Activated T-helper 17 cell treated with anti-CD3 and anti-CD28 coated beads, Interleukin-2, amount 50 U/mL, for 72 hours (primary cell): Measurements from ENCODE around the gene F7. TPM values are rescaled to one million over a fixed set of nuclear protein-coding genes. Genes with fewer than 3 reads are reported as not detected.

ENCODE experiments used
- ATAC-seq: fragments of 150-1000 bp; cut with Tn5 transposase; replicated peaks from 2 replicates; pipeline ENCODE4 v1.10.0; 2021; ENCODE audit warnings: mild to moderate bottlenecking, moderate library complexity
- H3K27ac Mint-ChIP-seq: one replicate; pipeline ENCODE4 v1.8.0; 2022; ENCODE audit warnings: mixed read lengths
- H3K27me3 Mint-ChIP-seq: one replicate; pipeline ENCODE4 v1.8.0; 2022; ENCODE audit warnings: mixed read lengths
- H3K36me3 Mint-ChIP-seq: one replicate; pipeline ENCODE4 v1.8.0; 2022; ENCODE audit warnings: low read depth, mild to moderate bottlenecking, mixed read lengths
- H3K4me1 Mint-ChIP-seq: one replicate; pipeline ENCODE4 v1.8.0; 2022; ENCODE audit warnings: mixed read lengths
- H3K4me3 Mint-ChIP-seq: one replicate; pipeline ENCODE4 v1.8.0; 2022; ENCODE audit warnings: mild to moderate bottlenecking, mixed read lengths
- H3K9me3 Mint-ChIP-seq: one replicate; pipeline ENCODE4 v1.8.0; 2022; ENCODE audit warnings: mixed read lengths
- total RNA-seq, 2 donors: library from RNA; stranded (reverse); gene quantifications; one replicate each; pipeline ENCODE4 v1.2.3, GENCODE V29; 2022

The F7 gene
- total RNA-seq, 2 donors from 2014 or later = 0.40 TPM; not detected in 1

GRCh38 chr13:113112893-113113845 is 7.6 kb downstream of the F7 start:
- Mint-ChIP-seq H3K4me1 (no peaks in the 10 kb centered on the region), H3K36me3 (no peaks in the 10 kb centered on the region), H3K27ac (no peak overlapping the region), H3K27me3 (no peaks in the 10 kb centered on the region), H3K9me3 (no peaks in the 10 kb centered on the region), H3K4me3 (no peak overlapping the region)
- ATAC-seq = peak; percentile 20

- H3K36me3 Mint-ChIP-seq = no peaks in the 10 kb centered on the region
- H3K27ac Mint-ChIP-seq = no peak overlapping the region
- H3K27me3 Mint-ChIP-seq = no peaks in the 10 kb centered on the region
- H3K4me3 Mint-ChIP-seq = no peak overlapping the region
- H3K4me1 Mint-ChIP-seq = no peaks in the 10 kb centered on the region
- ATAC-seq = no peak
- H3K9me3 Mint-ChIP-seq = no peaks in the 10 kb centered on the region
These were observed 8.3 kb downstream of the F7 start for GRCh38 chr13:113113846-113114271.

DNA sequence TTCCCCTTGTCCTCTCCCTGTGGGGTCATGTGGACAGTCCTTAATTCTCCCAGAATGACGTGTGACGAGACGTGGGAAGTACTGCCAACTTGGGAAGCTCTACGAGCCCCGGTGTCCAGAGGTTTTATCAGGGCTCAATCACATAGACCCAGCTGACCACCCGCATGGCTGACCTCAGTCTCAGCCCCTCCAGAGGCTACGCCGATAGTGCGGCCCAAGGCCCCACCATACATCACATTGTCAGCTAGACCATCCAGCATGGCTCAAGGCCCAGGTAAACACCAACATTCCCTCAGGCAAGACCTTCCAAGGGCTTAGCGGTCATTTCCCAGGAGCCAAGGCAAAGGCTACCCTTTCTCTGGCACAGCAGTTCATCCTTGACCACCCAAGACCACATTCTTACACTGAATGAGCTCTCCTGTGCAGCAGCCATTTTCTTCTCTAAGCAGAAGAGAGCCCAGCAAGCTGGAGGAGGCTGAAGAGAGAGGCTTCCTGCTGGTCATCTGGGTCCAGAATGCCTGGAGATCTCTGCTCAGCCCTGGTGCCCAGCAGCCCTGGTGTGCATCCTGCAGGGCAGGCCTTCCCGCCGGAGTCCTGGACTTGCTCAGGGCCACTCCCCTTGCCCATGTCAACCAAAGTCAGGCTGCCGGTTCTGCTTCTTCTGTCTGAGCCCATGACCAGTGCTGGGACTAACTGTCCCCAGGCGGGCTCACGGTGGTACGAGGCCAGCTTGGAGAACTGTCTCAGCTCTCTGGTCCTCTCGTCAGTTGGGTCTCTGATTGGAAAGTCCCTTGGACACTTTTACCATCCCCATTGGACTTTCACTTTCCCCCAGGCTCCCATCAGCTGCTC is 9.1 kb downstream of the F7 start:
- Mint-ChIP-seq H3K9me3 (no peaks in the 10 kb centered on the region), H3K27me3 (peaks cover 3% of the 10 kb centered on the region), H3K27ac (no peak overlapping the region), H3K36me3 (no peaks in the 10 kb centered on the region), H3K4me3 (no peak overlapping the region), H3K4me1 (no peaks in the 10 kb centered on the region)
- no peak for ATAC-seq

DNA sequence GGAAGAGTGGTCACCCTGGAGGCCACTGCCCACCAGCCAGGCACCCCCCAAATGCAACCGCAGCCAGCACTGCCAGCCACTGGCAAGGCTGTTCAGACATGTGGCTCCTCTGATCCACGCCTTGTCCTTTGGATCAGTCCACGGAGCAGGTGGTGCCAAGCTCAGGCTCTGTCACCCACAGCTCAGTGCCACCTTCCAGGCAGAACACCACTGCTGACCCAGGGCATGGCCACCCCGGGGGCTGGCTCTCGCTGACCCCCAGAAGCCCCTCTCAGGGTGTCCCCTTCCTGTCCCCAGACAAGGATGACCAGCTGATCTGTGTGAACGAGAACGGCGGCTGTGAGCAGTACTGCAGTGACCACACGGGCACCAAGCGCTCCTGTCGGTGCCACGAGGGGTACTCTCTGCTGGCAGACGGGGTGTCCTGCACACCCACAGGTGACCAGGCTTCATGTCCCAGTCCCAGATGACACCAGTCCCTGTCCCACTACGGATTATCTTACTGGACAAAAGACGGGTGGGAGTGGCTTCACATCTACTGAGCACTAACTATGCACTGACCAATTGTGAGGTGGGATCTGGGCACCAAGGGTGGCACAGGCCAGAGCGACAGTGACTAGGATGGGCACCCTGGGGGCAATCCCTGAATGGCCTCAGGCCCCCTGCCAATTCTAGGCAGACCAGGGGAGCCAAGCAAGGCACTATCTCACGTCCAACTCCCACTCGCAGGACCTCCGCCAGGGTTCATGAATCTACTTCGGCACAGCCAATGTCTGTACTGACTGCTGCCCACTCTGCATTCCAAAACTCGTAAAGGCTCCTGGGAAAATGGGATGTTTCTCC is 10.0 kb downstream of the F7 start:
- Mint-ChIP-seq H3K4me3 (no peak overlapping the region), H3K36me3 (no peaks in the 10 kb centered on the region), H3K9me3 (no peaks in the 10 kb centered on the region), H3K27ac (no peak overlapping the region), H3K27me3 (peaks cover 3% of the 10 kb centered on the region), H3K4me1 (no peaks in the 10 kb centered on the region)
- no peak for ATAC-seq

DNA sequence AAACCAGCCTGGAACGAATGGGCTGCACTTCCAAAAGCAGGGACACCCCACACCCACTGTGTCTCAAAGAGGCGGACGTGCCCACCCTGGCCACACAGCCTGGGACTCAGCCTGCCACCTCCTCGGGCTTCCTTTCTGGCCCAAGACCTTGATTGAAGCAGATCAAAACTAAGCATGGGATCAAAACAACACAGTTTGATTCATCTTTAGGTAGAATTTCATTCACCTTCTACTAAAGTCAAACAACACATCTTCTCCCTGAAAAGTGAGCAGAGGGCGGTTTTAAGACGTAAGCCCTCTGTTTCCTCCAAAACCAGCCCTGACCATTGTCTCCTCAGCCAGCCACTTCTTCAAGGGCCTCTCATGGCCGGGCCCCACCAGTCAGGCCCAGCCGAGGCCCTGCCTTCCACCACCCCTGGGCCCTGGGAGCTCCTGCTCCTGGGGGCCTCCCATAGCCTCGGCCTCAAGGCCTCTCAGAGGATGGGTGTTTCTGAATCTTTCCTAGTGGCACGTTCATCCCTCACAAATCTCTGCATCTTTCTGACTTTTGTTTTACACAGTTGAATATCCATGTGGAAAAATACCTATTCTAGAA is 10.7 kb downstream of the F7 start:
- Mint-ChIP-seq H3K4me1 (no peaks in the 10 kb centered on the region), H3K4me3 (no peak overlapping the region)
- ATAC-seq = no peak

GRCh38 chr13:113116871-113117271 is 11.3 kb downstream of the F7 start:
- H3K27me3 Mint-ChIP-seq = peaks cover 3% of the 10 kb centered on the region
- no peaks in the 10 kb centered on the region for H3K36me3 Mint-ChIP-seq
- ATAC-seq = no peak
- no peaks in the 10 kb centered on the region for H3K4me1 Mint-ChIP-seq
- no peak overlapping the region for H3K4me3 Mint-ChIP-seq
- H3K27ac Mint-ChIP-seq = no peak overlapping the region
- H3K9me3 Mint-ChIP-seq = no peaks in the 10 kb centered on the region

More for the DNA sequence above, 10.7 kb downstream of the F7 start:
- H3K9me3 Mint-ChIP-seq = no peaks in the 10 kb centered on the region
- peaks cover 3% of the 10 kb centered on the region for H3K27me3 Mint-ChIP-seq
- H3K36me3 Mint-ChIP-seq = no peaks in the 10 kb centered on the region
- no peak overlapping the region for H3K27ac Mint-ChIP-seq

- Mint-ChIP-seq H3K4me1 (no peaks in the 10 kb centered on the region), H3K9me3 (no peaks in the 10 kb centered on the region), H3K4me3 (no peak overlapping the region), H3K27me3 (peaks cover 3% of the 10 kb centered on the region), H3K27ac (no peak overlapping the region), H3K36me3 (no peaks in the 10 kb centered on the region)
- ATAC-seq = no peak
These were observed 11.8 kb downstream of the F7 start for GRCh38 chr13:113117335-113117872.

- peaks cover 4% of the 10 kb centered on the region for H3K27me3 Mint-ChIP-seq
- no peaks in the 10 kb centered on the region for H3K4me1 Mint-ChIP-seq
- no peak overlapping the region for H3K4me3 Mint-ChIP-seq
- ATAC-seq = no peak
- H3K9me3 Mint-ChIP-seq = no peaks in the 10 kb centered on the region
- H3K36me3 Mint-ChIP-seq = no peaks in the 10 kb centered on the region
- H3K27ac Mint-ChIP-seq = no peak overlapping the region
These were observed 12.3 kb downstream of the F7 start for GRCh38 chr13:113117911-113118260.

- Mint-ChIP-seq H3K27me3 (peaks cover 7% of the 10 kb centered on the region), H3K36me3 (no peaks in the 10 kb centered on the region), H3K27ac (no peak overlapping the region), H3K4me1 (no peaks in the 10 kb centered on the region), H3K4me3 (no peak overlapping the region), H3K9me3 (no peaks in the 10 kb centered on the region)
- ATAC-seq = no peak
These were observed 12.8 kb downstream of the F7 start for GRCh38 chr13:113118261-113119021.

DNA sequence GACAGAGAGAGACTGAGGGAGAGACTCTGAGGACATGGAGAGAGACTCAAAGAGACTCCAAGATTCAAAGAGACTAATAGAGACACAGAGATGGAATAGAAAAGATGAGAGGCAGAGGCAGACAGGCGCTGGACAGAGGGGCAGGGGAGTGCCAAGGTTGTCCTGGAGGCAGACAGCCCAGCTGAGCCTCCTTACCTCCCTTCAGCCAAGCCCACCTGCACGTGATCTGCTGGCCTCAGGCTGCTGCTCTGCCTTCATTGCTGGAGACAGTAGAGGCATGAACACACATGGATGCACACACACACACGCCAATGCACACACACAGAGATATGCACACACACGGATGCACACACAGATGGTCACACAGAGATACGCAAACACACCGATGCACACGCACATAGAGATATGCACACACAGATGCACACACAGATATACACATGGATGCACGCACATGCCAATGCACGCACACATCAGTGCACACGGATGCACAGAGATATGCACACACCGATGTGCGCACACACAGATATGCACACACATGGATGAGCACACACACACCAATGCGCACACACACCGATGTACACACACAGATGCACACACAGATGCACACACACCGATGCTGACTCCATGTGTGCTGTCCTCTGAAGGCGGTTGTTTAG is 13.7 kb downstream of the F7 start:
- Mint-ChIP-seq H3K4me1 (no peaks in the 10 kb centered on the region), H3K27me3 (peaks cover 7% of the 10 kb centered on the region), H3K36me3 (no peaks in the 10 kb centered on the region), H3K27ac (no peak overlapping the region), H3K4me3 (no peak overlapping the region), H3K9me3 (no peaks in the 10 kb centered on the region)
- no peak for ATAC-seq

GRCh38 chr13:113119822-113120189 is 14.2 kb downstream of the F7 start:
- Mint-ChIP-seq H3K4me1 (no peaks in the 10 kb centered on the region), H3K27me3 (peaks cover 7% of the 10 kb centered on the region), H3K27ac (no peak overlapping the region), H3K9me3 (no peaks in the 10 kb centered on the region), H3K4me3 (no peak overlapping the region), H3K36me3 (no peaks in the 10 kb centered on the region)
- no peak for ATAC-seq

GRCh38 chr13:113120300-113121182 is 14.9 kb downstream of the F7 start:
- Mint-ChIP-seq H3K27ac (no peak overlapping the region), H3K9me3 (no peaks in the 10 kb centered on the region)
- no peak for ATAC-seq

More at GRCh38 chr13:113120300-113121182, 14.9 kb downstream of the F7 start:
- H3K36me3 Mint-ChIP-seq = no peaks in the 10 kb centered on the region
- no peak overlapping the region for H3K4me3 Mint-ChIP-seq
- H3K27me3 Mint-ChIP-seq = peaks cover 8% of the 10 kb centered on the region
- H3K4me1 Mint-ChIP-seq = no peaks in the 10 kb centered on the region
